IMR-90 (cell line): ENCODE results near the gene MAMLD1. TPM values are rescaled to one million over a fixed set of nuclear protein-coding genes. Genes with fewer than 3 reads are reported as not detected.

Experiments used
- ATAC-seq: fragments of 200-7000 bp; cut with Tn5 transposase; 2 replicates; pipeline ENCODE4 v1.9.1; 2020; ENCODE audit warnings: low read depth, mild to moderate bottlenecking, moderate library complexity
- BruUV-seq: library from RNA; stranded (reverse); fragments of 400-500 nt; replicated peaks from 2 replicates; lab custom pipeline; 2021; lab: Mats Ljungman, UMichigan
- CTCF ChIA-PET: fragments of 300-600 bp; formaldehyde crosslinking; extraction: SDS; loops from one replicate; lab custom pipeline; 2021; ENCODE audit warnings: antibody characterized with exemption; lab: Yijun Ruan, JAX
- POLR2A ChIA-PET: fragments of 300-600 bp; sonication (Branson Sonifier 250); formaldehyde crosslinking; loops from one replicate; lab custom pipeline; 2022; ENCODE audit warnings: antibody characterized with exemption; ENCODE audit not compliant: unreplicated experiment; lab: Charles Lee
- DNase-seq: peaks from one replicate; pipeline ENCODE4 v3.0.0; 2013
- H2AFZ ChIP-seq: replicated peaks from 2 replicates; pipeline ENCODE3; 2013; ENCODE audit warnings: low read length, mild to moderate bottlenecking; ENCODE audit not compliant: poor library complexity
- H2AK5ac ChIP-seq: 2 replicates; pipeline ENCODE4 v1.6.1; 2013; ENCODE audit warnings: low read depth, low read length, inconsistent platforms
- H2AK9ac ChIP-seq: replicated peaks from 2 replicates; pipeline ENCODE3; 2013; ENCODE audit warnings: mild to moderate bottlenecking, low read depth, low read length, moderate library complexity; ENCODE audit not compliant: poor library complexity
- H2BK120ac ChIP-seq: 2 replicates; pipeline ENCODE4 v1.6.1; 2013; ENCODE audit warnings: low read depth, low read length, inconsistent platforms
- H2BK15ac ChIP-seq: 3 replicates; pipeline ENCODE4 v1.6.1; 2013; ENCODE audit warnings: low read depth, low read length, inconsistent platforms
- H2BK20ac ChIP-seq: 2 replicates; pipeline ENCODE4 v1.6.1; 2013; ENCODE audit warnings: low read depth, mild to moderate bottlenecking, inconsistent platforms, low read length, moderate library complexity
- H2BK5ac ChIP-seq: 2 replicates; pipeline ENCODE4 v1.6.1; 2013; ENCODE audit warnings: mild to moderate bottlenecking, low read depth, low read length, inconsistent platforms; ENCODE audit not compliant: poor library complexity, severe bottlenecking
- H3K14ac ChIP-seq: replicated peaks from 2 replicates; pipeline ENCODE4 v1.6.1; 2013; ENCODE audit warnings: low read depth, low read length, inconsistent platforms
- H3K18ac ChIP-seq: 2 replicates; pipeline ENCODE4 v1.6.1; 2013; ENCODE audit warnings: low read depth, low read length, control low read depth
- H3K23ac ChIP-seq: 2 replicates; pipeline ENCODE4 v1.6.1; 2013; ENCODE audit warnings: low read depth, low read length, inconsistent platforms
- H3K27ac ChIP-seq: 2 replicates; pipeline ENCODE4 v1.5.1; 2013; ENCODE audit warnings: mild to moderate bottlenecking, control low read depth, low read length; ENCODE audit not compliant: insufficient read depth
- H3K27me3 ChIP-seq: 2 replicates; pipeline ENCODE4 v1.6.1; 2013; ENCODE audit warnings: low read length; ENCODE audit not compliant: control insufficient read depth, insufficient read depth
- H3K36me3 ChIP-seq: 2 replicates; pipeline ENCODE4 v1.6.1; 2013; ENCODE audit warnings: low read length, mixed read lengths; ENCODE audit not compliant: control insufficient read depth, insufficient read depth
- H3K4ac ChIP-seq: 2 replicates; pipeline ENCODE4 v1.6.1; 2013; ENCODE audit warnings: low read depth, low read length, inconsistent platforms
- H3K4me1 ChIP-seq: 2 replicates; pipeline ENCODE4 v1.6.1; 2013; ENCODE audit warnings: low read length, mixed read lengths; ENCODE audit not compliant: control insufficient read depth, insufficient read depth
- H3K4me2 ChIP-seq: 2 replicates; pipeline ENCODE4 v1.6.1; 2013; ENCODE audit warnings: low read depth, mild to moderate bottlenecking, control low read depth, low read length, moderate library complexity
- H3K4me3 ChIP-seq: 2 replicates; pipeline ENCODE4 v1.5.1; 2013; ENCODE audit warnings: low read depth, mild to moderate bottlenecking, control low read depth, low read length, moderate library complexity; ENCODE audit not compliant: insufficient read depth
- H3K56ac ChIP-seq: 2 replicates; pipeline ENCODE4 v1.6.1; 2013; ENCODE audit warnings: low read length, inconsistent platforms; ENCODE audit not compliant: insufficient read depth; ENCODE audit errors: extremely low read depth
- H3K79me1 ChIP-seq, 2 experiments: 2 replicates each; pipeline ENCODE4 v1.6.1; 2013; ENCODE audit warnings: low read length in 2 of 2, inconsistent platforms in 1 of 2, low read depth in 1 of 2
- H3K9ac ChIP-seq: 2 replicates; pipeline ENCODE4 v1.6.1; 2013; ENCODE audit warnings: low read depth, low read length, control low read depth
- H3K9me1 ChIP-seq: 2 replicates; pipeline ENCODE4 v1.6.1; 2013; ENCODE audit warnings: low read length, inconsistent platforms; ENCODE audit not compliant: insufficient read depth
- H3K9me3 ChIP-seq: 2 replicates; pipeline ENCODE4 v1.6.1; 2013; ENCODE audit warnings: low read length; ENCODE audit not compliant: control insufficient read depth, insufficient read depth
- H4K20me1 ChIP-seq: 2 replicates; pipeline ENCODE4 v1.6.1; 2013; ENCODE audit warnings: low read length, inconsistent platforms; ENCODE audit not compliant: insufficient read depth
- H4K5ac ChIP-seq: 2 replicates; pipeline ENCODE4 v1.6.1; 2013; ENCODE audit warnings: mild to moderate bottlenecking, low read depth, low read length, control low read depth
- H4K8ac ChIP-seq, 2 experiments: 2 replicates each; pipeline ENCODE4 v1.6.1; 2013; ENCODE audit warnings: low read depth in 2 of 2, low read length in 2 of 2, control low read depth in 1 of 2, inconsistent platforms in 1 of 2
- H4K91ac ChIP-seq: 2 replicates; pipeline ENCODE4 v1.6.1; 2013; ENCODE audit warnings: low read depth, low read length, inconsistent platforms; ENCODE audit not compliant: insufficient read depth
- NFE2L2 ChIP-seq: fragments of 150-350 bp; IDR thresholded peaks from 2 replicates; pipeline ENCODE4 v1.6.1; 2016; ENCODE audit warnings: low read depth, mild to moderate bottlenecking, low read length
- RAD21 ChIP-seq: IDR thresholded peaks from 2 replicates; pipeline ENCODE4 v1.6.1; 2012; ENCODE audit warnings: low read length, improper control_type of control experiment
- WGBS, 2 experiments: methylation state at CpG; one replicate each; pipeline versions ENCODE4 v1.1.5 to v1.1.7; 2013; ENCODE audit warnings: missing lambda C conversion rate in 2 of 2; ENCODE audit not compliant: insufficient read length in 1 of 2; ENCODE audit errors: extremely low coverage in 2 of 2; 5-methylcytosine and 5-hydroxymethylcytosine counted together
- dilution Hi-C: fragments of 300-500 bp; cut with HindIII; formaldehyde crosslinking; loops from one replicate; pipeline ENCODE4 v1.14.3; 2018; ENCODE audit warnings: low sequenced_read_pairs; ENCODE audit not compliant: unreplicated experiment
- in situ Hi-C: fragments of 300-500 bp; cut with MboI; formaldehyde crosslinking; loops from 3 replicates; pipeline ENCODE4 v1.14.3; 2019; ENCODE audit warnings: low sequenced_read_pairs, inconsistent platforms, mixed read lengths
- intact Hi-C: fragments of 100-400 bp; cut with micrococcal nuclease; formaldehyde crosslinking; loops from 2 replicates; pipeline ENCODE4 v1.10.0; 2022
- polyA plus RNA-seq, 3 experiments: library from polyadenylated mRNA; depleted of rRNA; stranded (reverse); fragments of >200 nt; gene quantifications; 2 replicates each; pipeline ENCODE4 v1.2.3, GENCODE V29; 2012; ENCODE audit warnings: low replicate concordance in 1 of 3
- total RNA-seq: library from RNA; depleted of rRNA; stranded (reverse); fragments of >200 nt; gene quantifications from 2 replicates; pipeline ENCODE4 v1.2.3, GENCODE V29; 2012
- TF ChIP-seq, protein P1 (sequence below): fragments of 150-350 bp; IDR thresholded peaks from 2 replicates; pipeline ENCODE4 v1.6.1; 2016; ENCODE audit warnings: low read depth, mild to moderate bottlenecking, low read length, moderate library complexity, borderline replicate concordance

The MAMLD1 gene
- total and polyA plus RNA-seq, 2 of the 4 experiments (the other 2 are of a cell fraction): 1.4 to 11.0 TPM

DNA sequence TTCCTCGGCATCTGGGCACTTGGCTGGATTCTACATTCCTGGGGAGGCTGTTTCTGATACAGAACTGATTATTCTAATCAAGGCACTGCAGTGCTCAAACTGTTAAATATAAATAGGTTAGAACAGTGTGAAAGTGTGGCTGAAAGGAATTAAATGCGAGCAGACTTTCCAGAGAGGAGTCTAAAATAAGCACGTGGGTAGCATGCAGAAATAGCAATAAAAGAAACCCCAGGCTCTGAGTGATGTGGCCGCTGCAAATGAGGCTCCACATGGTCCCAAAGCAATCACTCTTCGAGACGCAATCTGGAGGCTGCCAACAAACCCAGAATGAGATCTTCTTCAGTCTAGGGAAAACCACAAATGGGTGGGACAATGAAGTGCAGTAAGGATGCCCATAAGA lies 174.7 kb downstream of the MAMLD1 start:
- no TSS peak for BruUV-seq

More for the DNA sequence above, 174.7 kb downstream of the MAMLD1 start:
- Histone ChIP-seq H3K9me1 (no peaks in the 10 kb centered on the region), H4K20me1 (no peaks in the 10 kb centered on the region), H2AFZ (no peak overlapping the region), H3K79me1 (no peaks in the 10 kb centered on the region), H3K4me2 (no peak overlapping the region), H3K27ac (no peak overlapping the region), H2BK20ac (no peak overlapping the region), H3K18ac (no peak overlapping the region), H3K4me3 (no peak overlapping the region), H2AK5ac (no peak overlapping the region), H3K36me3 (no peaks in the 10 kb centered on the region), H2BK120ac (no peak overlapping the region), H3K9ac (no peak overlapping the region), H2BK15ac (no peak overlapping the region), H4K8ac (no peak overlapping the region), H3K9me3 (peaks cover 22% of the 10 kb centered on the region), H3K56ac (no peak overlapping the region), H3K4me1 (no peaks in the 10 kb centered on the region), H3K4ac (no peak overlapping the region), H2AK9ac (no peak overlapping the region), H3K14ac (no peak overlapping the region), H3K27me3 (no peaks in the 10 kb centered on the region; the same call in 1 of the 2 replicates), H4K91ac (no peak overlapping the region), H2BK5ac (no peak overlapping the region), H3K23ac (no peak overlapping the region), H4K5ac (no peak overlapping the region)
- ChIA-PET CTCF (no interaction called here), POLR2A (no interaction called here)
- TF ChIP-seq NFE2L2 (no peak), RAD21 (no peak)
- TF ChIP-seq, protein P1, sequence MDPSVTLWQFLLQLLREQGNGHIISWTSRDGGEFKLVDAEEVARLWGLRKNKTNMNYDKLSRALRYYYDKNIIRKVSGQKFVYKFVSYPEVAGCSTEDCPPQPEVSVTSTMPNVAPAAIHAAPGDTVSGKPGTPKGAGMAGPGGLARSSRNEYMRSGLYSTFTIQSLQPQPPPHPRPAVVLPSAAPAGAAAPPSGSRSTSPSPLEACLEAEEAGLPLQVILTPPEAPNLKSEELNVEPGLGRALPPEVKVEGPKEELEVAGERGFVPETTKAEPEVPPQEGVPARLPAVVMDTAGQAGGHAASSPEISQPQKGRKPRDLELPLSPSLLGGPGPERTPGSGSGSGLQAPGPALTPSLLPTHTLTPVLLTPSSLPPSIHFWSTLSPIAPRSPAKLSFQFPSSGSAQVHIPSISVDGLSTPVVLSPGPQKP: no peak
- dilution Hi-C loops: no loop called here
- WGBS, 2 experiments: 40% methylated on average over 2 of the region's 6 CpGs; no CpG with 5 or more reads in 1 of the 2 experiments
- ATAC-seq (no peak), DNase-seq (no peak)
- in situ Hi-C loops: no loop called here
- intact Hi-C loops: no loop called here
